ENCODE results near the gene PIP5K1C. TPM values are rescaled to one million over a fixed set of nuclear protein-coding genes. Genes with fewer than 3 reads are reported as not detected.
"Not testable (repeated sequence)": the region's sequence is repeated elsewhere in the genome, so short reads cannot be mapped to it uniquely, and the experiment has no call there.

Gene PIP5K1C
- polyA plus RNA-seq, 1 donor, result 22.0 TPM

- no peak for DNase-seq (ENCODE audit: low read depth)
These were observed 109.1 kb downstream of the PIP5K1C start for GRCh38 chr19:3590991-3591659.

- DNase-seq (ENCODE audit: low read depth), result no peak
These were observed 110.3 kb downstream of the PIP5K1C start for GRCh38 chr19:3589949-3590348.

GRCh38 chr19:3589439-3589838, 110.8 kb downstream of the PIP5K1C start:
- DNase-seq (ENCODE audit: low read depth), result no peak

- DNase-seq (ENCODE audit: low read depth), result no peak
These were observed 113.4 kb downstream of the PIP5K1C start for GRCh38 chr19:3586707-3587346.

- no peak for DNase-seq (ENCODE audit: low read depth)
These were observed 114.1 kb downstream of the PIP5K1C start for GRCh38 chr19:3586127-3586626.

GRCh38 chr19:3585301-3586126, 114.8 kb downstream of the PIP5K1C start, which contains the start of gene GIPC3:
GIPC3 (plus strand) TSS chr19:3585478; CDS start chr19:3585598, 120 bp downstream.
- DNase-seq (ENCODE audit: low read depth), result no peak

- not testable (repeated sequence) for DNase-seq (ENCODE audit: low read depth)
These were observed 116.0 kb downstream of the PIP5K1C start for GRCh38 chr19:3584036-3584802.

GRCh38 chr19:3581792-3582191, 118.5 kb downstream of the PIP5K1C start:
- DNase-seq (ENCODE audit: low read depth), result not testable (repeated sequence)

Other genes starting within 250 kb of the PIP5K1C start
- 0.22 TPM for gene SMIM24, start 219.9 kb downstream of the PIP5K1C start, polyA plus RNA-seq (ENCODE audit: insufficient read length)
- not detected for gene SMIM44, start 217.0 kb downstream of the PIP5K1C start, polyA plus RNA-seq (ENCODE audit: insufficient read length)
- gene DOHH, start 199.8 kb downstream of the PIP5K1C start, polyA plus RNA-seq (ENCODE audit: insufficient read length), result 6.8 TPM
- 26.9 TPM for gene FZR1, start 194.2 kb downstream of the PIP5K1C start, polyA plus RNA-seq (ENCODE audit: insufficient read length)
- 4.5 TPM for gene TEKTIP1, start 161.3 kb downstream of the PIP5K1C start, polyA plus RNA-seq (ENCODE audit: insufficient read length)
- 25.2 TPM for gene MFSD12, start 142.9 kb downstream of the PIP5K1C start, polyA plus RNA-seq (ENCODE audit: insufficient read length)
- gene HMG20B, start 127.5 kb downstream of the PIP5K1C start, polyA plus RNA-seq (ENCODE audit: insufficient read length), result 34.1 TPM
- gene GIPC3, start 115.0 kb downstream of the PIP5K1C start, polyA plus RNA-seq (ENCODE audit: insufficient read length), result 1.4 TPM
- gene TBXA2R, start 93.6 kb downstream of the PIP5K1C start, polyA plus RNA-seq (ENCODE audit: insufficient read length), result 1.7 TPM
- 18.9 TPM for gene CACTIN, start 73.7 kb downstream of the PIP5K1C start, polyA plus RNA-seq (ENCODE audit: insufficient read length)
- 0.46 TPM for gene TJP3, start 7.9 kb upstream of the PIP5K1C start, polyA plus RNA-seq (ENCODE audit: insufficient read length)
- gene APBA3, start 61.2 kb upstream of the PIP5K1C start, polyA plus RNA-seq (ENCODE audit: insufficient read length), result 13.1 TPM
- 26.0 TPM for gene MRPL54, start 62.2 kb upstream of the PIP5K1C start, polyA plus RNA-seq (ENCODE audit: insufficient read length)
- not detected for gene RAX2, start 71.8 kb upstream of the PIP5K1C start, polyA plus RNA-seq (ENCODE audit: insufficient read length)
- 1.4 TPM for gene MATK, start 85.9 kb upstream of the PIP5K1C start, polyA plus RNA-seq (ENCODE audit: insufficient read length)
- gene ZFR2, start 168.6 kb upstream of the PIP5K1C start, polyA plus RNA-seq (ENCODE audit: insufficient read length), result 0.05 TPM
- gene ATCAY, start 180.2 kb upstream of the PIP5K1C start, polyA plus RNA-seq (ENCODE audit: insufficient read length), result 1.2 TPM
- 285 TPM for gene NMRK2, start 232.6 kb upstream of the PIP5K1C start, polyA plus RNA-seq (ENCODE audit: insufficient read length)

All from forelimb muscle (tissue), 1 donor.